Activated CD8-positive, alpha-beta memory T cell treated with anti-CD3 and anti-CD28 coated beads for 36 hours (primary cell): ENCODE results near the gene NEK6. TPM values are rescaled to one million over a fixed set of nuclear protein-coding genes. Genes with fewer than 3 reads are reported as not detected.

Source experiments
- CTCF ChIA-PET: fragments of 350-600 bp; sonication (Branson Sonifier 250); formaldehyde crosslinking; loops from one replicate; lab custom pipeline; 2021; ENCODE audit warnings: antibody characterized with exemption; lab: Charles Lee
- POLR2A ChIA-PET: fragments of 350-600 bp; sonication (Branson Sonifier 250); formaldehyde crosslinking; loops from one replicate; lab custom pipeline; 2021; ENCODE audit warnings: antibody characterized with exemption; lab: Charles Lee
- total RNA-seq, 2 experiments: library from RNA; stranded (reverse); gene quantifications; one replicate each; pipeline ENCODE4 v1.2.3, GENCODE V29; 2021

The NEK6 gene
- total RNA-seq, 2 experiments from 2014 or later = 26.5 to 29.4 TPM

- CTCF ChIA-PET = no interaction called here
- POLR2A ChIA-PET = no interaction called here
These were observed 71.5 kb downstream of the NEK6 start for GRCh38 chr9:124329206-124329792.

GRCh38 chr9:124330011-124330697, 72.4 kb downstream of the NEK6 start:
- CTCF ChIA-PET = no interaction called here

GRCh38 chr9:124331580-124331979, 73.8 kb downstream of the NEK6 start:
- CTCF ChIA-PET = no interaction called here

More at GRCh38 chr9:124330011-124330697, 72.4 kb downstream of the NEK6 start:
- POLR2A ChIA-PET = no interaction called here

GRCh38 chr9:124332361-124333202, 74.8 kb downstream of the NEK6 start:
- ChIA-PET CTCF (no interaction called here), POLR2A (no interaction called here)

More at GRCh38 chr9:124331580-124331979, 73.8 kb downstream of the NEK6 start:
- POLR2A ChIA-PET = no interaction called here

- CTCF ChIA-PET = no interaction called here
- POLR2A ChIA-PET = no interaction called here
These were observed 75.4 kb downstream of the NEK6 start for GRCh38 chr9:124333203-124333579.

GRCh38 chr9:124334568-124335319, 77.0 kb downstream of the NEK6 start:
- POLR2A ChIA-PET = no interaction called here
- CTCF ChIA-PET = no interaction called here

GRCh38 chr9:124335320-124335707, 77.6 kb downstream of the NEK6 start:
- CTCF ChIA-PET = no interaction called here

GRCh38 chr9:124337562-124337961, 79.8 kb downstream of the NEK6 start:
- ChIA-PET POLR2A (no interaction called here), CTCF (interaction anchor here (1.0 kb wide), 1 partner anchor 210 kb away, joined by 3 read pairs; no protein-coding TSS in a partner anchor)

More at GRCh38 chr9:124335320-124335707, 77.6 kb downstream of the NEK6 start:
- POLR2A ChIA-PET = no interaction called here

- CTCF ChIA-PET = no interaction called here
- POLR2A ChIA-PET = no interaction called here
These were observed 81.9 kb downstream of the NEK6 start for GRCh38 chr9:124339603-124340146.

GRCh38 chr9:124340219-124341069, 82.7 kb downstream of the NEK6 start:
- POLR2A ChIA-PET = no interaction called here
- CTCF ChIA-PET = no interaction called here

GRCh38 chr9:124341455-124342170, 83.9 kb downstream of the NEK6 start:
- POLR2A ChIA-PET = no interaction called here
- CTCF ChIA-PET = no interaction called here

GRCh38 chr9:124342402-124342775, 84.6 kb downstream of the NEK6 start:
- POLR2A ChIA-PET = no interaction called here

GRCh38 chr9:124342776-124343485, 85.2 kb downstream of the NEK6 start:
- ChIA-PET CTCF (interaction anchor here (0.6 kb wide), 2 partner anchors 222 to 402 kb away, joined by 3 read pairs; no protein-coding TSS in a partner anchor), POLR2A (no interaction called here)

More at GRCh38 chr9:124342402-124342775, 84.6 kb downstream of the NEK6 start:
- CTCF ChIA-PET = interaction anchor here (0.6 kb wide), 1 partner anchor 222 kb away, joined by 3 read pairs; no protein-coding TSS in a partner anchor

- POLR2A ChIA-PET = no interaction called here
- CTCF ChIA-PET = interaction anchor here (0.6 kb wide), 1 partner anchor 403 kb away, joined by 3 read pairs; no protein-coding TSS in a partner anchor
These were observed 86.0 kb downstream of the NEK6 start for GRCh38 chr9:124343533-124344290.

- POLR2A ChIA-PET = no interaction called here
These were observed 86.7 kb downstream of the NEK6 start for GRCh38 chr9:124344291-124345050.

GRCh38 chr9:124345063-124345462, 87.3 kb downstream of the NEK6 start:
- ChIA-PET POLR2A (no interaction called here), CTCF (no interaction called here)

More at GRCh38 chr9:124344291-124345050, 86.7 kb downstream of the NEK6 start:
- CTCF ChIA-PET = no interaction called here
